Vagina (tissue), 2 donors: ENCODE data around the gene ZNF579.

Experiments
- POLR2AphosphoS5 ChIP-seq, 2 donors: sonication (generic); formaldehyde crosslinking; IDR thresholded peaks; one replicate each; pipeline ENCODE4 v1.9.0; 2017; ENCODE audit warnings: antibody characterized with exemption in 2 of 2, mild to moderate bottlenecking in 2 of 2, low read depth in 1 of 2; ENCODE audit not compliant: insufficient read depth in 1 of 2
- TF ChIP-seq, protein P1 (sequence below), 3 experiments: fragments of 450-650 bp in 2 of 3; fragments of 200-600 bp in 1 of 3; sonication (generic) in 1 of 3; IDR thresholded peaks; one replicate each; pipeline ENCODE4 v1.5.1; 2017 to 2019; ENCODE audit warnings: antibody characterized with exemption in 3 of 3, mild to moderate bottlenecking in 2 of 3, moderate library complexity in 2 of 3

DNA sequence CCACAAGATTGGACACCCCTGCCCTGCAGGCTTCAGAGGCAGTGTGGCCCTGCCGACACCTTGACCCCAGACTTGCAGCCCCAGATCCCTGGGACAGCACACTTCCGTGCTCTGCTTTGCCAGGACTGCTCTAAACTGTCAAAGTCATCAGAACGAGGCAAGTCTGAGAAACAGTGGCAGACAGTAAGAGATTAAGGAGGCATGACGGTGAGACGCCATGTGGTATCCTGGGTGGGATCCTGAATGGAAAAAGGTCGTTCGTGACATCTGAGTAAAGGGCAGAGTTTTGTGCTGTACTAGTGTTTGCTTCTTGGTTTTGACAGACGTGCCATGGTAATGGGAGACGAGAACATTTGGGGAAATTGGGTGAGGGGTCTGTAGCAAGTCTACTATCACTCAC, 13.8 kb downstream of the ZNF579 start:
- TF ChIP-seq POLR2AphosphoS5 (IDR thresholded peaks at IDR 0.05; ENCODE audit: insufficient read depth in 1 of 2, low read depth in 1 of 2) = no peak
- TF ChIP-seq, protein P1, sequence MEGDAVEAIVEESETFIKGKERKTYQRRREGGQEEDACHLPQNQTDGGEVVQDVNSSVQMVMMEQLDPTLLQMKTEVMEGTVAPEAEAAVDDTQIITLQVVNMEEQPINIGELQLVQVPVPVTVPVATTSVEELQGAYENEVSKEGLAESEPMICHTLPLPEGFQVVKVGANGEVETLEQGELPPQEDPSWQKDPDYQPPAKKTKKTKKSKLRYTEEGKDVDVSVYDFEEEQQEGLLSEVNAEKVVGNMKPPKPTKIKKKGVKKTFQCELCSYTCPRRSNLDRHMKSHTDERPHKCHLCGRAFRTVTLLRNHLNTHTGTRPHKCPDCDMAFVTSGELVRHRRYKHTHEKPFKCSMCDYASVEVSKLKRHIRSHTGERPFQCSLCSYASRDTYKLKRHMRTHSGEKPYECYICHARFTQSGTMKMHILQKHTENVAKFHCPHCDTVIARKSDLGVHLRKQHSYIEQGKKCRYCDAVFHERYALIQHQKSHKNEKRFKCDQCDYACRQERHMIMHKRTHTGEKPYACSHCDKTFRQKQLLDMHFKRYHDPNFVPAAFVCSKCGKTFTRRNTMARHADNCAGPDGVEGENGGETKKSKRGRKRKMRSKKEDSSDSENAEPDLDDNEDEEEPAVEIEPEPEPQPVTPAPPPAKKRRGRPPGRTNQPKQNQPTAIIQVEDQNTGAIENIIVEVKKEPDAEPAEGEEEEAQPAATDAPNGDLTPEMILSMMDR (IDR thresholded peaks at IDR 0.05) = no peak
